SW480 (cell line): Measurements from ENCODE around the gene PPP1R7.
A peak's percentile ranks its signal among the peaks of the same experiment; 100 is the strongest.
"Not testable (repeated sequence)": the region's sequence is repeated elsewhere in the genome, so short reads cannot be mapped to it uniquely, and the experiment has no call there.

Experiments used
- DNase-seq: peaks from one replicate; pipeline ENCODE4 v3.0.0-alpha.2; 2016; ENCODE audit warnings: low spot score

The PPP1R7 gene

GRCh38 chr2:241149925-241150659 lies at the start of gene PPP1R7:
Gene PPP1R7 (plus strand): TSS chr2:241150467. CDS start chr2:241150496, 29 bp downstream.
- peak; percentile 91 for DNase-seq

- peak; percentile 82 for DNase-seq
Observed at GRCh38 chr2:241102239-241102803, 47.9 kb upstream of the PPP1R7 start, which contains the start of gene MTERF4. Gene MTERF4 (minus strand): TSS chr2:241102287. CDS start chr2:241102273, 14 bp downstream.

GRCh38 chr2:241103176-241103595 lies 47.1 kb upstream of the PPP1R7 start:
- no peak for DNase-seq

GRCh38 chr2:241104611-241105010 lies 45.7 kb upstream of the PPP1R7 start:
- DNase-seq: not testable (repeated sequence)

GRCh38 chr2:241105641-241106040 lies 44.6 kb upstream of the PPP1R7 start:
- DNase-seq: no peak

- no peak for DNase-seq
Observed at GRCh38 chr2:241107031-241107783, 43.1 kb upstream of the PPP1R7 start.

GRCh38 chr2:241108271-241109209 lies 41.7 kb upstream of the PPP1R7 start:
- no peak for DNase-seq

GRCh38 chr2:241109210-241110088 lies 40.8 kb upstream of the PPP1R7 start:
- no peak for DNase-seq

- no peak for DNase-seq
Observed at GRCh38 chr2:241110089-241110606, 40.1 kb upstream of the PPP1R7 start.

- no peak for DNase-seq
Observed at GRCh38 chr2:241110607-241111439, 39.4 kb upstream of the PPP1R7 start.

GRCh38 chr2:241111440-241111805 lies 38.8 kb upstream of the PPP1R7 start:
- DNase-seq: no peak

- DNase-seq: no peak
Observed at GRCh38 chr2:241112046-241112445, 38.2 kb upstream of the PPP1R7 start.

GRCh38 chr2:241112592-241112991 lies 37.7 kb upstream of the PPP1R7 start:
- no peak for DNase-seq

- no peak for DNase-seq
Observed at GRCh38 chr2:241114836-241115235, 35.4 kb upstream of the PPP1R7 start.

GRCh38 chr2:241115361-241115760 lies 34.9 kb upstream of the PPP1R7 start:
- DNase-seq: no peak

GRCh38 chr2:241116606-241117560 lies 33.4 kb upstream of the PPP1R7 start:
- no peak for DNase-seq

GRCh38 chr2:241118737-241119505 lies 31.3 kb upstream of the PPP1R7 start:
- no peak for DNase-seq

- DNase-seq: no peak
Observed at GRCh38 chr2:241120440-241120839, 29.8 kb upstream of the PPP1R7 start.
